Gastrocnemius medialis (tissue), 4 donors: ENCODE data around the gene GALNT11.

ENCODE experiments used
- POLR2A ChIP-seq, 2 donors: fragments of 450-650 bp; IDR thresholded peaks; one replicate each; pipeline ENCODE4 v1.6.1; 2017; ENCODE audit warnings: antibody characterized with exemption in 2 of 2, mild to moderate bottlenecking in 2 of 2, moderate library complexity in 2 of 2
- TF ChIP-seq, protein P1 (sequence below), 5 experiments: fragments of 450-650 bp in 3 of 5; fragments of 200-600 bp in 2 of 5; sonication (generic) in 2 of 5; IDR thresholded peaks in 4 of 5; conservative IDR thresholded peaks in 1 of 5; 1 replicate in 4 of 5; 2 replicates in 1 of 5; pipeline ENCODE4 v1.5.1; 2016 to 2019; ENCODE audit warnings: antibody characterized with exemption in 5 of 5, mild to moderate bottlenecking in 3 of 5, moderate library complexity in 3 of 5

GRCh38 chr7:152056621-152057274 lies 31.3 kb downstream of the GALNT11 start:
- TF ChIP-seq POLR2A (IDR thresholded peaks at IDR 0.05), result no peak
- TF ChIP-seq, protein P1, sequence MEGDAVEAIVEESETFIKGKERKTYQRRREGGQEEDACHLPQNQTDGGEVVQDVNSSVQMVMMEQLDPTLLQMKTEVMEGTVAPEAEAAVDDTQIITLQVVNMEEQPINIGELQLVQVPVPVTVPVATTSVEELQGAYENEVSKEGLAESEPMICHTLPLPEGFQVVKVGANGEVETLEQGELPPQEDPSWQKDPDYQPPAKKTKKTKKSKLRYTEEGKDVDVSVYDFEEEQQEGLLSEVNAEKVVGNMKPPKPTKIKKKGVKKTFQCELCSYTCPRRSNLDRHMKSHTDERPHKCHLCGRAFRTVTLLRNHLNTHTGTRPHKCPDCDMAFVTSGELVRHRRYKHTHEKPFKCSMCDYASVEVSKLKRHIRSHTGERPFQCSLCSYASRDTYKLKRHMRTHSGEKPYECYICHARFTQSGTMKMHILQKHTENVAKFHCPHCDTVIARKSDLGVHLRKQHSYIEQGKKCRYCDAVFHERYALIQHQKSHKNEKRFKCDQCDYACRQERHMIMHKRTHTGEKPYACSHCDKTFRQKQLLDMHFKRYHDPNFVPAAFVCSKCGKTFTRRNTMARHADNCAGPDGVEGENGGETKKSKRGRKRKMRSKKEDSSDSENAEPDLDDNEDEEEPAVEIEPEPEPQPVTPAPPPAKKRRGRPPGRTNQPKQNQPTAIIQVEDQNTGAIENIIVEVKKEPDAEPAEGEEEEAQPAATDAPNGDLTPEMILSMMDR (IDR thresholded peaks at IDR 0.05 in 4 of 5, conservative IDR thresholded peaks at IDR 0.05 in 1 of 5), result no peak
